Colonic mucosa (tissue), 4 donors: ENCODE data around the gene SECISBP2L. TPM values are rescaled to one million over a fixed set of nuclear protein-coding genes. Genes with fewer than 3 reads are reported as not detected.

Experiments used
- DNase-seq: peaks from one replicate; pipeline ENCODE4 v3.0.0-alpha.2; 2020
- H3K27ac ChIP-seq: fragments of 200-600 bp; one replicate; pipeline ENCODE4 v1.8.0; 2021
- H3K27me3 ChIP-seq: fragments of 200-600 bp; one replicate; pipeline ENCODE4 v1.8.0; 2021
- H3K36me3 ChIP-seq: fragments of 200-600 bp; one replicate; pipeline ENCODE4 v1.8.0; 2021
- H3K4me1 ChIP-seq: fragments of 200-600 bp; one replicate; pipeline ENCODE4 v1.8.0; 2021; ENCODE audit warnings: mild to moderate bottlenecking
- H3K4me3 ChIP-seq: fragments of 200-600 bp; one replicate; pipeline ENCODE4 v1.8.0; 2021
- H3K9ac ChIP-seq, 2 donors: one replicate each; pipeline ENCODE4 v1.7.0; 2013; ENCODE audit warnings: control low read depth in 2 of 2, low read depth in 2 of 2, low read length in 2 of 2
- H3K9me3 ChIP-seq: fragments of 200-600 bp; one replicate; pipeline ENCODE4 v1.8.0; 2021
- intact Hi-C: fragments of 100-400 bp; cut with DNase I; formaldehyde crosslinking; loops from one replicate; pipeline ENCODE4 v1.14.1; 2022
- total RNA-seq, 2 donors: library from RNA; stranded (reverse); fragmentation: NEBNext Ultra II Directional in 1 of 2; extraction: Animal tissue kit (Norgen Biotek cat#: 25700) in 1 of 2; gene quantifications; one replicate each; pipeline ENCODE4 v1.2.1, GENCODE V29; 2021
- TF ChIP-seq, protein P1 (sequence below): fragments of 200-600 bp; IDR thresholded peaks from one replicate; pipeline ENCODE4 v1.8.0; 2022; ENCODE audit warnings: antibody characterized with exemption, mild to moderate bottlenecking
- donor health status: healthy.
- donor health status: DM: no; HTN: no; CAD: no.
- donor health status: DM: no; HTN: no; CAD: no.

SECISBP2L gene, protein sequence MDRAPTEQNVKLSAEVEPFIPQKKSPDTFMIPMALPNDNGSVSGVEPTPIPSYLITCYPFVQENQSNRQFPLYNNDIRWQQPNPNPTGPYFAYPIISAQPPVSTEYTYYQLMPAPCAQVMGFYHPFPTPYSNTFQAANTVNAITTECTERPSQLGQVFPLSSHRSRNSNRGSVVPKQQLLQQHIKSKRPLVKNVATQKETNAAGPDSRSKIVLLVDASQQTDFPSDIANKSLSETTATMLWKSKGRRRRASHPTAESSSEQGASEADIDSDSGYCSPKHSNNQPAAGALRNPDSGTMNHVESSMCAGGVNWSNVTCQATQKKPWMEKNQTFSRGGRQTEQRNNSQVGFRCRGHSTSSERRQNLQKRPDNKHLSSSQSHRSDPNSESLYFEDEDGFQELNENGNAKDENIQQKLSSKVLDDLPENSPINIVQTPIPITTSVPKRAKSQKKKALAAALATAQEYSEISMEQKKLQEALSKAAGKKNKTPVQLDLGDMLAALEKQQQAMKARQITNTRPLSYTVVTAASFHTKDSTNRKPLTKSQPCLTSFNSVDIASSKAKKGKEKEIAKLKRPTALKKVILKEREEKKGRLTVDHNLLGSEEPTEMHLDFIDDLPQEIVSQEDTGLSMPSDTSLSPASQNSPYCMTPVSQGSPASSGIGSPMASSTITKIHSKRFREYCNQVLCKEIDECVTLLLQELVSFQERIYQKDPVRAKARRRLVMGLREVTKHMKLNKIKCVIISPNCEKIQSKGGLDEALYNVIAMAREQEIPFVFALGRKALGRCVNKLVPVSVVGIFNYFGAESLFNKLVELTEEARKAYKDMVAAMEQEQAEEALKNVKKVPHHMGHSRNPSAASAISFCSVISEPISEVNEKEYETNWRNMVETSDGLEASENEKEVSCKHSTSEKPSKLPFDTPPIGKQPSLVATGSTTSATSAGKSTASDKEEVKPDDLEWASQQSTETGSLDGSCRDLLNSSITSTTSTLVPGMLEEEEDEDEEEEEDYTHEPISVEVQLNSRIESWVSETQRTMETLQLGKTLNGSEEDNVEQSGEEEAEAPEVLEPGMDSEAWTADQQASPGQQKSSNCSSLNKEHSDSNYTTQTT
- 10 to 100 TPM; 26.9 to 45.2 TPM for total RNA-seq

DNA sequence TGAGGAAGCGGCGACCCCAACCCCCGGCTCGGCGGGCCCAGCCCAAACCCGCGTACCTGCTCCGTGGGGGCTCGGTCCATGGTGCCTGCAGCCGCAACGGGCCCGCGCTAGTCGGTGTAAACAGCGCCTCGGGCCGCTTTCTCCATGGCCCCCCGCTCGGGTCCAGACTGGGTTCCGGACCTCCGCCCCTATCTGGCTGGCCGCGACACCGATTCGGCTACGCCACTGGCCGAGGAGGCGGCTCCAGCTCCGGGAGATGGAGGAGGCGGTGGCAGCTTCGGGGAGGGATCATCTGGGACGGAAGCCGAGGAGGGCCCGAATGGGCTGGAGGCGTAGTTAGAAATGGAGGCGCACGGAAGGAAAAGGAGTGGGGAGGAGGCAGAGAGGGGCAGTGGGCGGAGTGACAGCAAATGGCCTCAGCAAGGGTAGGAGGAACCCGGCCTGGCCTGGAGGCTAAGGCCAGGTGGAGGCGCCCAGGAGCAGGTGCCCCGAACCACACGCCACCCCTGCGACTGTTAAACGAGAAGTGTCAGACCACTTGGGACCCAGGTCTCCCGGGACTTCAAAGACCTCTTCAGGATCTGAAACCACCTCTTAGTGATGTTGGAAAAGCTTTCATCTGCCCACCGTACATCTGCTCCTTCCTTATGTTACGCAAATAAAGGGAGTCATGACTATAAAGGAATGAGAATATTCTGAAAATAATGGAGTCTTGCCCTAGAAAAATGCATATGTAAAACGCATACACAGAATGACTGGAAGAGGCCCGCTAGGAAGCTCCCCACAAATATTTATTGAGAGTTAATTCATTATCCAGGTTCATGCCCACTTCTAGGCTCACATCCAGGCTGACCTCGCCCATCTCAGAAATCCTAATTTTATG is at the start of gene SECISBP2L:
SECISBP2L (minus strand) TSS at position 227 of the 883 bp plus-strand sequence; CDS start at position 80, 147 bp downstream.
- peak within 1 kb of the TSS; percentile 86 for H3K27ac ChIP-seq

DNA sequence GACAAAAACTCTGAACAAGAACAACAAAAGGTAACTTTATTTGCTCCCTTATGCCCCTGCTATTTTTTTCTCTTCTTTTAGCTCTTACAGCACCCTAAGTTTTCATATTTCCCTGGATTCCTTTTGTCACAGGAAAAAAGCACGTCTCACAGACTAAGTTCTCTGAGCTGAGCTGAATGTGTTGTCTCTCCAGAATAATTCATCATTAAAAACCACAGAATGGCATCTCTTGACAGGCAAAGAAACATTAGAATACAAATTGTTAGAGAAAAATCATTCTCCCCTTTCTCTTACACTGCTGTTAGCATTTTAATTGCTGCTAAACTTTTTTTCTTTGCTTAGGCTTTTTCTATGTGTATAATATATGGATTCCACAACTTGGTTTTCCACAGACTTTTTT is 48.7 kb upstream of the SECISBP2L start:
- DNase-seq = no peak
- TF ChIP-seq, protein P1, sequence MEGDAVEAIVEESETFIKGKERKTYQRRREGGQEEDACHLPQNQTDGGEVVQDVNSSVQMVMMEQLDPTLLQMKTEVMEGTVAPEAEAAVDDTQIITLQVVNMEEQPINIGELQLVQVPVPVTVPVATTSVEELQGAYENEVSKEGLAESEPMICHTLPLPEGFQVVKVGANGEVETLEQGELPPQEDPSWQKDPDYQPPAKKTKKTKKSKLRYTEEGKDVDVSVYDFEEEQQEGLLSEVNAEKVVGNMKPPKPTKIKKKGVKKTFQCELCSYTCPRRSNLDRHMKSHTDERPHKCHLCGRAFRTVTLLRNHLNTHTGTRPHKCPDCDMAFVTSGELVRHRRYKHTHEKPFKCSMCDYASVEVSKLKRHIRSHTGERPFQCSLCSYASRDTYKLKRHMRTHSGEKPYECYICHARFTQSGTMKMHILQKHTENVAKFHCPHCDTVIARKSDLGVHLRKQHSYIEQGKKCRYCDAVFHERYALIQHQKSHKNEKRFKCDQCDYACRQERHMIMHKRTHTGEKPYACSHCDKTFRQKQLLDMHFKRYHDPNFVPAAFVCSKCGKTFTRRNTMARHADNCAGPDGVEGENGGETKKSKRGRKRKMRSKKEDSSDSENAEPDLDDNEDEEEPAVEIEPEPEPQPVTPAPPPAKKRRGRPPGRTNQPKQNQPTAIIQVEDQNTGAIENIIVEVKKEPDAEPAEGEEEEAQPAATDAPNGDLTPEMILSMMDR = no peak
- no peaks in the 10 kb centered on the region for H3K9me3 ChIP-seq

More for the DNA sequence above, at the start of gene SECISBP2L:
- DNase-seq = peak; percentile 96
- H3K9ac ChIP-seq = peak within 1 kb of the TSS; percentile 83 to 96
- H3K36me3 ChIP-seq = no peaks in the 10 kb centered on the region
- H3K27me3 ChIP-seq = no peaks in the 10 kb centered on the region
- intact Hi-C loops = loop anchor here (10.0 kb wide), 1 partner anchor 108 kb away; the partner anchor contains the start of gene COPS2
- no peaks in the 10 kb centered on the region for H3K4me1 ChIP-seq
- peak within 1 kb of the TSS; percentile 100 for H3K4me3 ChIP-seq
- TF ChIP-seq, protein P1 = no peak
- no peaks in the 10 kb centered on the region for H3K9me3 ChIP-seq

DNA sequence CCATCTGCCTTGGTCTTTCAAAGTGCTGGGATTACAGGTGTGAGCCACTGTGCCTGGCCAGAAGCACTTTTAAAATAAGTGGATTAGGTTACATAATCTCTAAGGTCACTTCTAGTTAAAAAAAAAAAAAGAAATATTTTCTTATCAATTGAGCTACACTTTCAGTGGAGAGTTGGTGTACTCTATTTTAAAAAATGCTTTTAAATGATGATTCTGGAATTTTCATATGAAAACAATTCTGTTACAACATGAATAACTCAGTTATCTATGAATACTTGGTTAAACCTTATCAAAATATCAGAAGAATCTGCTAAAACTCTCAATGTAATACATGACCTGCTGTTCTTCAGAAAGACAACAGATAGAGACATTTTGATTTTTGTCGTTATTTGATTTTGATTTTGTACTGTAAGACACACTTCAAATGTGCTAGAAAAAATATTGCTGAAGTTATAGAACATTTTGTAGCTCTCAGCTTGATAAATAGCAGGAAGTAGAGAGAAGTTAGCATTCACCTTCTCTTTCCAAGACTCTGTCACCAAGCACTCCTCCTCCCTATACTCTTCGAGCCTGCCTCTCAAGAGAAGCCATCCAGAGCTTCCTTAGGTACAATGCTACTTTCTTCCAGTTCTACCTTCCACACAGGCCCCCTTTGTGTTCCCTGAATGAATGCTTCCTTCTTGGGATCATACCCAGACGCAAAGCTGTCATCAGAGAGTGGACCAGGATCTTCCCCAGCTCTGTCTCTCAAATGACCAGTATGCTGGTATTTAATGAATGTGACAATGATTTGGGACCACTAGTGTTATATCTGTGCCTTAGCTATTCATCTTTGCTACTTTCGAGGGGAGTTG is 47.2 kb upstream of the SECISBP2L start:
- no peak overlapping the region for H3K9ac ChIP-seq
- TF ChIP-seq, protein P1 = no peak
- intact Hi-C loops = no loop called here

More for the DNA sequence above, 48.7 kb upstream of the SECISBP2L start:
- Histone ChIP-seq H3K27ac (no peak overlapping the region), H3K36me3 (no peaks in the 10 kb centered on the region), H3K4me3 (no peak overlapping the region), H3K27me3 (no peaks in the 10 kb centered on the region), H3K4me1 (no peaks in the 10 kb centered on the region), H3K9ac (no peak overlapping the region)
- intact Hi-C loops = no loop called here

DNA sequence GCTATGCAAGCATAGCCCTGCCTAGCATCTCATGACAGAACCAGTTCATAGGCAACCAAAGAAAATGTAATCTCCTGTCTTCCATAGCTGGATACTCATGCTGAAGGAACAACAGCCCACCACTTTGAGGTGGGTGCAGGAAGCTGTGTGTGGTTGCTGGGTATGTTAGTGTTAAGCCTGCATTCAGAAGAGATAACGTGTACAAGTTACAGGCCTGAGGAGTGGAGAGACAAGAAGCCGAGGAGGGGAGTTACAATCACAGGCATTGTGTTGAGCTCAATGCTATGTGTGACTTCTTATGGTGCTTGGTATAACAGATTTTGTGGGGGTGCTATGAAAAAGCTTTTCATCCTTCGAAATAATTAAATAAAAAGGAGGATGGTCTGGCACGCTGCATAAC is 42.8 kb upstream of the SECISBP2L start:
- intact Hi-C loops = no loop called here
- no peaks in the 10 kb centered on the region for H3K36me3 ChIP-seq
- H3K27ac ChIP-seq = no peak overlapping the region
- no peak for DNase-seq
- no peaks in the 10 kb centered on the region for H3K9me3 ChIP-seq
- no peak overlapping the region for H3K4me3 ChIP-seq
- H3K27me3 ChIP-seq = no peaks in the 10 kb centered on the region
- no peaks in the 10 kb centered on the region for H3K4me1 ChIP-seq
- TF ChIP-seq, protein P1 = no peak
- H3K9ac ChIP-seq = no peak overlapping the region

More for the DNA sequence above, 47.2 kb upstream of the SECISBP2L start:
- no peaks in the 10 kb centered on the region for H3K27me3 ChIP-seq
- no peaks in the 10 kb centered on the region for H3K4me1 ChIP-seq
- H3K27ac ChIP-seq = no peak overlapping the region
- H3K4me3 ChIP-seq = no peak overlapping the region
- H3K36me3 ChIP-seq = no peaks in the 10 kb centered on the region
- no peaks in the 10 kb centered on the region for H3K9me3 ChIP-seq
- DNase-seq = no peak
